Activated naive CD8-positive, alpha-beta T cell (primary cell): ENCODE data around the gene TOMM22.

Experiments used
- H3K27ac Mint-ChIP-seq: one replicate; pipeline ENCODE4 v1.8.0; 2021; ENCODE audit warnings: mixed read lengths
- H3K27me3 Mint-ChIP-seq: one replicate; pipeline ENCODE4 v1.8.0; 2021; ENCODE audit warnings: mixed read lengths
- H3K36me3 Mint-ChIP-seq: one replicate; pipeline ENCODE4 v1.8.0; 2021; ENCODE audit warnings: mixed read lengths
- H3K4me1 Mint-ChIP-seq: one replicate; pipeline ENCODE4 v1.8.0; 2021; ENCODE audit warnings: low read depth, mixed read lengths
- H3K4me3 Mint-ChIP-seq: one replicate; pipeline ENCODE4 v1.8.0; 2021; ENCODE audit warnings: mild to moderate bottlenecking, mixed read lengths
- H3K9me3 Mint-ChIP-seq: one replicate; pipeline ENCODE4 v1.8.0; 2021; ENCODE audit warnings: low read depth, mixed read lengths

TOMM22 gene

GRCh38 chr22:38731703-38732161 lies 50.0 kb downstream of the TOMM22 start:
- Mint-ChIP-seq H3K4me3 (no peak overlapping the region), H3K27ac (peak overlapping the region; percentile 46), H3K4me1 (peaks cover 32% of the 10 kb centered on the region), H3K9me3 (no peaks in the 10 kb centered on the region), H3K27me3 (no peaks in the 10 kb centered on the region), H3K36me3 (no peaks in the 10 kb centered on the region)

- Mint-ChIP-seq H3K4me3 (no peak overlapping the region), H3K27me3 (no peaks in the 10 kb centered on the region), H3K9me3 (no peaks in the 10 kb centered on the region), H3K4me1 (peaks cover 36% of the 10 kb centered on the region), H3K36me3 (peaks cover 3% of the 10 kb centered on the region), H3K27ac (peak overlapping the region; percentile 46)
Observed at GRCh38 chr22:38732251-38732815, 50.6 kb downstream of the TOMM22 start.

GRCh38 chr22:38733329-38733723 lies 51.6 kb downstream of the TOMM22 start:
- H3K36me3 Mint-ChIP-seq = peaks cover 5% of the 10 kb centered on the region
- H3K27me3 Mint-ChIP-seq = no peaks in the 10 kb centered on the region
- H3K4me3 Mint-ChIP-seq = no peak overlapping the region
- peaks cover 44% of the 10 kb centered on the region for H3K4me1 Mint-ChIP-seq
- H3K27ac Mint-ChIP-seq = peak overlapping the region; percentile 88
- no peaks in the 10 kb centered on the region for H3K9me3 Mint-ChIP-seq

- Mint-ChIP-seq H3K27me3 (no peaks in the 10 kb centered on the region), H3K9me3 (no peaks in the 10 kb centered on the region), H3K4me1 (peaks cover 44% of the 10 kb centered on the region), H3K4me3 (no peak overlapping the region), H3K36me3 (peaks cover 5% of the 10 kb centered on the region), H3K27ac (peak overlapping the region; percentile 88)
Observed at GRCh38 chr22:38733724-38734381, 52.1 kb downstream of the TOMM22 start.

GRCh38 chr22:38734421-38735100 lies 52.8 kb downstream of the TOMM22 start:
- H3K4me3 Mint-ChIP-seq = no peak overlapping the region
- H3K27ac Mint-ChIP-seq = peak overlapping the region; percentile 94
- no peaks in the 10 kb centered on the region for H3K27me3 Mint-ChIP-seq
- peaks cover 5% of the 10 kb centered on the region for H3K36me3 Mint-ChIP-seq
- H3K4me1 Mint-ChIP-seq = peaks cover 44% of the 10 kb centered on the region
- no peaks in the 10 kb centered on the region for H3K9me3 Mint-ChIP-seq
